B cell (primary cell): ENCODE data around the gene BRWD1. TPM values are rescaled to one million over a fixed set of nuclear protein-coding genes. Genes with fewer than 3 reads are reported as not detected.

ENCODE experiments used
- ATAC-seq: fragments of 200-7000 bp; cut with Tn5 transposase; one replicate; pipeline ENCODE4 v1.10.0; 2021; ENCODE audit warnings: low read depth, mild to moderate bottlenecking, moderate number of reproducible peaks, moderate library complexity
- CTCF ChIA-PET: fragments of 350-600 bp; sonication (Branson Sonifier 250); formaldehyde crosslinking; loops from one replicate; lab custom pipeline; 2021; ENCODE audit warnings: antibody characterized with exemption, inconsistent platforms; lab: Charles Lee
- POLR2A ChIA-PET: fragments of 350-600 bp; sonication (Branson Sonifier 250); formaldehyde crosslinking; loops from one replicate; lab custom pipeline; 2021; ENCODE audit warnings: antibody characterized with exemption; lab: Charles Lee
- DNase-seq: peaks from one replicate; pipeline ENCODE4 v3.0.0; 2013
- H2AFZ ChIP-seq: 2 replicates; pipeline ENCODE4 v1.6.1; 2012; ENCODE audit warnings: mild to moderate bottlenecking, low read depth, low read length; ENCODE audit not compliant: insufficient read depth, poor library complexity, severe bottlenecking
- H3K27ac ChIP-seq, 2 donors: 1 replicate in 1 of 2; 2 replicates in 1 of 2; pipeline ENCODE4 v1.5.1; 2012 to 2013; ENCODE audit warnings: low read length in 2 of 2, mild to moderate bottlenecking in 2 of 2, moderate library complexity in 1 of 2
- H3K27me3 ChIP-seq, 4 experiments: fragments of 200-600 bp in 1 of 4; sonication (generic) in 1 of 4; replicated peaks in 1 of 4; 1 replicate in 2 of 4; 2 replicates in 2 of 4; pipeline versions ENCODE4 v1.6.1 to v1.7.0; 2013 to 2016; ENCODE audit warnings: low read length in 3 of 4, mild to moderate bottlenecking in 2 of 4, mixed read lengths in 1 of 4, moderate library complexity in 1 of 4; ENCODE audit not compliant: insufficient read depth in 4 of 4, control insufficient read depth in 3 of 4; ENCODE audit errors: control extremely low read depth in 1 of 4
- H3K36me3 ChIP-seq, 2 experiments: replicated peaks in 1 of 2; 1 replicate in 1 of 2; 2 replicates in 1 of 2; pipeline versions ENCODE4 v1.6.1 to v1.7.1; 2013; ENCODE audit warnings: low read length in 1 of 2; ENCODE audit not compliant: insufficient read depth in 2 of 2, control insufficient read depth in 1 of 2; ENCODE audit errors: control extremely low read depth in 1 of 2, extremely low read depth in 1 of 2
- H3K4me1 ChIP-seq, 2 donors: fragments of 200-600 bp in 1 of 2; sonication (generic) in 1 of 2; 1 replicate in 1 of 2; 2 replicates in 1 of 2; pipeline versions ENCODE4 v1.5.1 to v1.6.1; 2013 to 2017; ENCODE audit warnings: low read length in 2 of 2; ENCODE audit not compliant: control insufficient read depth in 2 of 2, insufficient read depth in 2 of 2
- H3K4me2 ChIP-seq: replicated peaks from 2 replicates; pipeline ENCODE3; 2012; ENCODE audit warnings: mild to moderate bottlenecking, low read depth, low read length; ENCODE audit not compliant: poor library complexity, severe bottlenecking
- H3K4me3 ChIP-seq, 5 experiments: fragments of 200-600 bp in 1 of 5; sonication (generic) in 1 of 5; 1 replicate in 3 of 5; 2 replicates in 2 of 5; pipeline versions ENCODE4 v1.5.1 to v1.7.0; 2011 to 2016; ENCODE audit warnings: low read length in 4 of 5, mild to moderate bottlenecking in 4 of 5, low read depth in 2 of 5, control low read depth in 1 of 5, moderate library complexity in 1 of 5; ENCODE audit not compliant: insufficient read depth in 1 of 5; ENCODE audit errors: control extremely low read depth in 1 of 5, extremely low read depth in 1 of 5
- H3K79me2 ChIP-seq: fragments of 200-600 bp; sonication (generic); one replicate; pipeline ENCODE4 v1.6.0; 2016; ENCODE audit warnings: low read length; ENCODE audit not compliant: control insufficient read depth, insufficient read depth
- H3K9ac ChIP-seq: fragments of 200-600 bp; sonication (generic); 2 replicates; pipeline ENCODE4 v1.6.1; 2017; ENCODE audit warnings: mild to moderate bottlenecking, low read length, moderate library complexity
- H3K9me3 ChIP-seq, 3 donors: one replicate each; pipeline versions ENCODE4 v1.6.1 to v1.7.1; 2013; ENCODE audit warnings: low read length in 2 of 3; ENCODE audit not compliant: control insufficient read depth in 2 of 3, insufficient read depth in 1 of 3; ENCODE audit errors: control extremely low read depth in 1 of 3
- H4K20me1 ChIP-seq: 2 replicates; pipeline ENCODE4 v1.6.0; 2012; ENCODE audit warnings: mild to moderate bottlenecking, low read length; ENCODE audit not compliant: insufficient read depth, control insufficient read depth, poor library complexity, severe bottlenecking
- H3K27ac Mint-ChIP-seq: one replicate; pipeline ENCODE4 v1.8.0; 2021; ENCODE audit warnings: mixed read lengths
- H3K27me3 Mint-ChIP-seq: one replicate; pipeline ENCODE4 v1.8.0; 2021; ENCODE audit warnings: mixed read lengths
- H3K4me1 Mint-ChIP-seq: one replicate; pipeline ENCODE4 v1.8.0; 2021; ENCODE audit warnings: mixed read lengths
- H3K4me3 Mint-ChIP-seq: one replicate; pipeline ENCODE4 v1.8.0; 2021; ENCODE audit warnings: mixed read lengths
- H3K9me3 Mint-ChIP-seq: one replicate; pipeline ENCODE4 v1.8.0; 2022; ENCODE audit warnings: mixed read lengths; ENCODE audit not compliant: insufficient read depth
- CTCF ChIP-seq: fragments of 200-600 bp; IDR thresholded peaks from one replicate; pipeline ENCODE4 v1.8.0; 2022; ENCODE audit warnings: antibody characterized with exemption, mild to moderate bottlenecking
- EZH2 ChIP-seq: IDR thresholded peaks from 2 replicates; pipeline ENCODE4 v1.6.1; 2012; ENCODE audit warnings: borderline replicate concordance, low read depth, mild to moderate bottlenecking, moderate library complexity, low read length; ENCODE audit not compliant: insufficient read depth, poor library complexity, severe bottlenecking
- WGBS: methylation state at CpG from one replicate; pipeline ENCODE4 v1.1.5; 2013; ENCODE audit warnings: missing lambda C conversion rate; ENCODE audit not compliant: insufficient coverage; 5-methylcytosine and 5-hydroxymethylcytosine counted together
- intact Hi-C: fragments of 100-400 bp; cut with micrococcal nuclease; formaldehyde crosslinking; loops from one replicate; pipeline ENCODE4 v1.10.0; 2022
- polyA plus RNA-seq: library from polyadenylated mRNA; depleted of rRNA; stranded (reverse); fragments of >200 nt; gene quantifications from 2 replicates; pipeline ENCODE4 v1.2.3, GENCODE V29; 2012
- total RNA-seq, 2 donors: library from RNA; stranded (reverse); fragments of 120-200 nt in 1 of 2; gene quantifications; 1 replicate in 1 of 2; 2 replicates in 1 of 2; pipeline versions ENCODE4 v1.2.3 to v1.2.4, GENCODE V29; 2013 to 2022

The BRWD1 gene
- total and polyA plus RNA-seq, 2 donors (not counting 1 experiment from before 2014, with no cell fraction given): 9.4 to 93.9 TPM

- peaks cover 27% of the 10 kb centered on the region for H3K4me1 Mint-ChIP-seq
- ChIA-PET CTCF (interaction anchor here (0.8 kb wide), 1 partner anchor 70 kb away, joined by 4 read pairs; no protein-coding TSS in a partner anchor), POLR2A (interaction anchor here (0.6 kb wide), 1 partner anchor 10 kb away, joined by 3 read pairs; no protein-coding TSS in a partner anchor)
- ATAC-seq (no peak), DNase-seq (peak; percentile 25)
- H3K9me3 ChIP-seq: no peaks in the 10 kb centered on the region
- no peaks in the 10 kb centered on the region for H4K20me1 ChIP-seq
- no peak overlapping the region for H2AFZ ChIP-seq
- no peaks in the 10 kb centered on the region for H3K36me3 ChIP-seq
- H3K4me1 ChIP-seq: peaks cover 5 to 36% of the 10 kb centered on the region in 2 donors
- no peak overlapping the region for H3K27ac ChIP-seq
- H3K27ac Mint-ChIP-seq: no peak overlapping the region
- no peak overlapping the region for H3K9ac ChIP-seq
- intact Hi-C loops: no loop called here
- H3K4me3 Mint-ChIP-seq: no peak overlapping the region
- no peak overlapping the region for H3K4me3 ChIP-seq
- H3K4me2 ChIP-seq: no peak overlapping the region
- H3K79me2 ChIP-seq: no peaks in the 10 kb centered on the region
- no peaks in the 10 kb centered on the region for H3K9me3 Mint-ChIP-seq
- no peaks in the 10 kb centered on the region for H3K27me3 ChIP-seq
- TF ChIP-seq CTCF (no peak), EZH2 (no peak)
- WGBS: 77% methylated on average over 8 of the region's 11 CpGs
- H3K27me3 Mint-ChIP-seq: no peaks in the 10 kb centered on the region
Measured at GRCh38 chr21:39317134-39318090, 4.0 kb upstream of the BRWD1 start.

- CTCF ChIA-PET: interaction anchor here (0.6 kb wide), 1 partner anchor 71 kb away, joined by 3 read pairs; no protein-coding TSS in a partner anchor
Measured at GRCh38 chr21:39316729-39317128, 3.3 kb upstream of the BRWD1 start.

More at GRCh38 chr21:39316729-39317128, 3.3 kb upstream of the BRWD1 start:
- no peaks in the 10 kb centered on the region for H3K27me3 ChIP-seq
- no peak overlapping the region for H3K9ac ChIP-seq
- peaks cover 10 to 36% of the 10 kb centered on the region in 2 donors for H3K4me1 ChIP-seq
- peaks cover 5% of the 10 kb centered on the region for H3K79me2 ChIP-seq
- H3K4me2 ChIP-seq: no peak overlapping the region
- POLR2A ChIA-PET: interaction anchor here (0.6 to 5.0 kb wide), 2 partner anchors 10 to 32 kb away, joined by 3 to 47 read pairs; partner anchors contain the start of gene HMGN1
- Mint-ChIP-seq H3K27ac (no peak overlapping the region), H3K4me1 (peaks cover 33% of the 10 kb centered on the region), H3K9me3 (no peaks in the 10 kb centered on the region), H3K27me3 (no peaks in the 10 kb centered on the region), H3K4me3 (no peak overlapping the region)
- TF ChIP-seq EZH2 (no peak), CTCF (no peak)
- H3K27ac ChIP-seq: no peak overlapping the region
- H3K9me3 ChIP-seq: no peaks in the 10 kb centered on the region
- no peak overlapping the region for H2AFZ ChIP-seq
- DNase-seq: no peak
- no peaks in the 10 kb centered on the region for H3K36me3 ChIP-seq
- intact Hi-C loops: no loop called here
- WGBS: 89% methylated on average over 2 of the region's 6 CpGs
- H3K4me3 ChIP-seq: no peak overlapping the region
- H4K20me1 ChIP-seq: peaks cover 4% of the 10 kb centered on the region
- no peak for ATAC-seq
